Keratinocyte (primary cell): ENCODE data around the gene MAPK14.

Source experiments
- CTCF ChIP-seq, 3 experiments: IDR thresholded peaks in 1 of 3; conservative IDR thresholded peaks in 1 of 3; optimal IDR thresholded peaks in 1 of 3; 2 replicates in 2 of 3; 3 replicates in 1 of 3; pipeline versions ENCODE3 to v1.5.1; 2011; ENCODE audit warnings: low read length in 3 of 3, mild to moderate bottlenecking in 3 of 3, moderate library complexity in 2 of 3, control low read depth in 1 of 3, inconsistent platforms in 1 of 3; ENCODE audit not compliant: insufficient read depth in 2 of 3; ENCODE audit errors: extremely low read depth in 1 of 3
- EZH2 ChIP-seq: IDR thresholded peaks from one replicate; pipeline ENCODE4 v1.6.1; 2012; ENCODE audit warnings: inconsistent platforms, mild to moderate bottlenecking, low read length, moderate library complexity

GRCh38 chr6:36120018-36120417 lies 92.4 kb downstream of the MAPK14 start:
- TF ChIP-seq CTCF (optimal IDR thresholded peaks at IDR 0.05 in 1 of 3, IDR thresholded peaks at IDR 0.05 in 1 of 3, conservative IDR thresholded peaks at IDR 0.05 in 1 of 3; ENCODE audit: extremely low read depth in 1 of 3, insufficient read depth in 2 of 3, low read length in 3 of 3) (no peak), EZH2 (no peak)
